ENCODE results near the gene NEU2. TPM values are rescaled to one million over a fixed set of nuclear protein-coding genes. Genes with fewer than 3 reads are reported as not detected.

Gene NEU2
- total and polyA plus RNA-seq, 2 of the 13 experiments (the other 11 are each of a cell fraction or from before 2014, with no cell fraction given): not detected

- Histone ChIP-seq H3K27ac (ENCODE audit: extremely low read length, insufficient read depth, low read length) (no peak overlapping the region), H3K79me2 (ENCODE audit: insufficient read depth, low read length) (peaks cover 21% of the 10 kb centered on the region), H3K4me1 (ENCODE audit: insufficient read depth, low read length) (peaks cover 42% of the 10 kb centered on the region), H3K4me3 (replicated peaks in 1 of 3; ENCODE audit: insufficient read depth in 1 of 3, low read depth in 2 of 3, low read length in 3 of 3) (no peak overlapping the region), H3K27me3 (ENCODE audit: control insufficient read depth in 1 of 2, insufficient read depth in 2 of 2, low read length in 2 of 2) (no peaks in the 10 kb centered on the region; a peak in 1 of 5 replicates), H3K4me2 (ENCODE audit: low read depth, low read length) (no peak overlapping the region), H2AFZ (ENCODE audit: low read length) (no peak overlapping the region), H3K9ac (ENCODE audit: insufficient read depth, low read depth, low read length) (no peak overlapping the region), H3K9me3 (ENCODE audit: low read length) (no peaks in the 10 kb centered on the region), H3K36me3 (replicated peaks in 1 of 2; ENCODE audit: control insufficient read depth in 1 of 2, insufficient read depth in 2 of 2, low read length in 2 of 2) (peaks cover 0 to 7% of the 10 kb centered on the region in 2 experiments; a peak in 1 of 5 replicates), H4K20me1 (ENCODE audit: insufficient read depth, low read length) (no peaks in the 10 kb centered on the region)
- no TSS peak for BruUV-seq (replicated peaks)
- DNase-seq (ENCODE audit: low spot score) (no peak), ATAC-seq (no peak), FAIRE-seq (no peak)
- 98% methylated on average over 3 of the region's 3 CpGs for WGBS (ENCODE audit: low lambda C conversion rate)
- POLR2A ChIA-PET: interaction anchor here (1.2 kb wide), 1 partner anchor 152 kb away, joined by 3 read pairs; no protein-coding TSS in a partner anchor
- no peak for TF ChIP-seq MBD4 (IDR thresholded peaks at IDR 0.05; ENCODE audit: borderline replicate concordance, low read length)
- TF ChIP-seq RELA (CRISPR knock-in tag; IDR thresholded peaks at IDR 0.05): no peak
- TF ChIP-seq FOXK1 (CRISPR knock-in tag; IDR thresholded peaks at IDR 0.05; ENCODE audit: borderline replicate concordance, low read depth): no peak
- no peak for TF ChIP-seq BCL6 (CRISPR knock-in tag; IDR thresholded peaks at IDR 0.05)
- no peak for TF ChIP-seq ZNF256 (CRISPR knock-in tag; conservative IDR thresholded peaks at IDR 0.05)
- no peak for TF ChIP-seq ZNF761 (CRISPR knock-in tag; conservative IDR thresholded peaks at IDR 0.05)
- no peak for TF ChIP-seq CENPX (CRISPR knock-in tag; IDR thresholded peaks at IDR 0.05)
- TF ChIP-seq ZFP90 (CRISPR knock-in tag; IDR thresholded peaks at IDR 0.05; ENCODE audit: borderline replicate concordance): no peak
- no peak for TF ChIP-seq ZBTB43 (CRISPR knock-in tag; conservative IDR thresholded peaks at IDR 0.05)
- TF ChIP-seq, protein P1, sequence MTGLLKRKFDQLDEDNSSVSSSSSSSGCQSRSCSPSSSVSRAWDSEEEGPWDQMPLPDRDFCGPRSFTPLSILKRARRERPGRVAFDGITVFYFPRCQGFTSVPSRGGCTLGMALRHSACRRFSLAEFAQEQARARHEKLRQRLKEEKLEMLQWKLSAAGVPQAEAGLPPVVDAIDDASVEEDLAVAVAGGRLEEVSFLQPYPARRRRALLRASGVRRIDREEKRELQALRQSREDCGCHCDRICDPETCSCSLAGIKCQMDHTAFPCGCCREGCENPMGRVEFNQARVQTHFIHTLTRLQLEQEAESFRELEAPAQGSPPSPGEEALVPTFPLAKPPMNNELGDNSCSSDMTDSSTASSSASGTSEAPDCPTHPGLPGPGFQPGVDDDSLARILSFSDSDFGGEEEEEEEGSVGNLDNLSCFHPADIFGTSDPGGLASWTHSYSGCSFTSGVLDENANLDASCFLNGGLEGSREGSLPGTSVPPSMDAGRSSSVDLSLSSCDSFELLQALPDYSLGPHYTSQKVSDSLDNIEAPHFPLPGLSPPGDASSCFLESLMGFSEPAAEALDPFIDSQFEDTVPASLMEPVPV (CRISPR knock-in tag; IDR thresholded peaks at IDR 0.05): no peak
- TF ChIP-seq ZFAT (CRISPR knock-in tag; conservative IDR thresholded peaks at IDR 0.05): no peak
- TF ChIP-seq U2AF1 (optimal IDR thresholded peaks at IDR 0.05; ENCODE audit: low read depth, low read length): no peak
- TF ChIP-seq PHB2 (IDR thresholded peaks at IDR 0.05; ENCODE audit: partially characterized antibody): no peak
- intact Hi-C loops (cut with micrococcal nuclease; ENCODE audit: unreplicated experiment): loop anchor here (5.0 kb wide), 1 partner anchor 243 kb away; the partner anchor contains the start of gene ATG16L1
- CTCF ChIA-PET (ENCODE audit: low intra/inter-chr PET ratio, low total read pairs): no interaction called here
- in situ Hi-C loops (cut with HindIII; ENCODE audit: extremely low pct_ligation_motif_present, low pct_unique_long_range_greater_than_20kb): no loop called here
Observed at GRCh38 chr2:233009661-233010060, 22.8 kb upstream of the NEU2 start.

Measured in HepG2 (cell line).